OCI-LY1 (cell line): ENCODE results near the gene SELENOP.

Source experiments
- H2AFZ ChIP-seq: fragments of 200-600 bp; sonication (generic), shearing (Covaris generic); 2 replicates; pipeline ENCODE4 v1.6.0; 2014; ENCODE audit warnings: antibody characterized with exemption, mild to moderate bottlenecking, low read length
- H3F3A ChIP-seq: fragments of 200-600 bp; sonication (generic), shearing (Covaris generic); 2 replicates; pipeline ENCODE4 v1.6.0; 2014; ENCODE audit warnings: mild to moderate bottlenecking, antibody characterized with exemption, low read length, moderate library complexity; ENCODE audit not compliant: insufficient read depth
- H3K27ac ChIP-seq: fragments of 200-600 bp; sonication (generic); 2 replicates; pipeline ENCODE4 v1.5.1; 2014; ENCODE audit warnings: low read length, mixed run types, mild to moderate bottlenecking, low read depth; ENCODE audit not compliant: poor library complexity, severe bottlenecking
- H3K27me3 ChIP-seq: fragments of 200-600 bp; sonication (generic); 2 replicates; pipeline ENCODE4 v1.6.0; 2014; ENCODE audit warnings: antibody characterized with exemption, mild to moderate bottlenecking, low read length, moderate library complexity; ENCODE audit not compliant: insufficient read depth
- H3K36me3 ChIP-seq: fragments of 200-600 bp; sonication (generic); 2 replicates; pipeline ENCODE4 v1.6.1; 2014; ENCODE audit warnings: mild to moderate bottlenecking, antibody characterized with exemption, low read length, moderate library complexity, mixed read lengths; ENCODE audit not compliant: insufficient read depth
- H3K4me1 ChIP-seq: fragments of 200-600 bp; sonication (generic); 2 replicates; pipeline ENCODE4 v1.5.1; 2014; ENCODE audit warnings: mild to moderate bottlenecking, low read length, moderate library complexity; ENCODE audit not compliant: insufficient read depth, severe bottlenecking
- H3K4me2 ChIP-seq: fragments of 200-600 bp; sonication (generic), shearing (Covaris generic); 2 replicates; pipeline ENCODE4 v1.6.1; 2014; ENCODE audit warnings: low read length
- H3K4me3 ChIP-seq: fragments of 200-600 bp; sonication (generic); 2 replicates; pipeline ENCODE4 v1.5.1; 2014; ENCODE audit warnings: low read length, low read depth, mild to moderate bottlenecking, mixed read lengths; ENCODE audit not compliant: poor library complexity, severe bottlenecking
- H3K79me2 ChIP-seq: fragments of 200-600 bp; shearing (Covaris generic); 2 replicates; pipeline ENCODE4 v1.6.1; 2016; ENCODE audit warnings: mixed run types, low read length, mixed read lengths; ENCODE audit not compliant: insufficient read depth
- H3K9ac ChIP-seq: fragments of 200-600 bp; sonication (generic), shearing (Covaris generic); 2 replicates; pipeline ENCODE4 v1.6.1; 2014; ENCODE audit warnings: mild to moderate bottlenecking, low read length, mixed read lengths
- H3K9me2 ChIP-seq: fragments of 200-600 bp; sonication (generic), shearing (Covaris generic); 2 replicates; pipeline ENCODE4 v1.6.1; 2014; ENCODE audit warnings: low read depth, mild to moderate bottlenecking, low read length, mixed read lengths
- H3K9me3 ChIP-seq: fragments of 200-600 bp; shearing (Covaris generic); 2 replicates; pipeline ENCODE4 v1.6.1; 2014; ENCODE audit warnings: low read length, mixed read lengths
- H4K20me1 ChIP-seq: fragments of 200-600 bp; sonication (generic), shearing (Covaris generic); 2 replicates; pipeline ENCODE4 v1.6.0; 2016; ENCODE audit warnings: mild to moderate bottlenecking, low read length; ENCODE audit not compliant: insufficient read depth
- CTCF ChIP-seq: fragments of 200-600 bp; sonication (generic), shearing (Covaris generic); IDR thresholded peaks from 2 replicates; pipeline ENCODE4 v1.5.1; 2017; ENCODE audit warnings: mild to moderate bottlenecking, antibody characterized with exemption, low read length, moderate library complexity, mixed read lengths
- EZH2 ChIP-seq: fragments of 200-600 bp; sonication (generic), shearing (Covaris generic); IDR thresholded peaks from 2 replicates; pipeline ENCODE4 v1.8.0; 2017; ENCODE audit warnings: borderline replicate concordance, mixed run types, mild to moderate bottlenecking, antibody characterized with exemption, low read length, moderate library complexity, mixed read lengths

Gene SELENOP

GRCh38 chr5:42768106-42768504 is 43.6 kb downstream of the SELENOP start:
- TF ChIP-seq EZH2 (no peak), CTCF (no peak)
- Histone ChIP-seq H2AFZ (no peak overlapping the region), H3K9ac (no peak overlapping the region), H3K4me3 (no peak overlapping the region), H3K4me2 (no peak overlapping the region), H4K20me1 (no peaks in the 10 kb centered on the region), H3K9me3 (no peaks in the 10 kb centered on the region), H3K27ac (no peak overlapping the region), H3F3A (no peaks in the 10 kb centered on the region), H3K4me1 (no peaks in the 10 kb centered on the region), H3K27me3 (no peaks in the 10 kb centered on the region), H3K36me3 (no peaks in the 10 kb centered on the region), H3K79me2 (no peaks in the 10 kb centered on the region), H3K9me2 (no peaks in the 10 kb centered on the region)

GRCh38 chr5:42767491-42768105 is 44.1 kb downstream of the SELENOP start:
- no peaks in the 10 kb centered on the region for H3K9me2 ChIP-seq
- no peak overlapping the region for H3K4me3 ChIP-seq
- H3K9ac ChIP-seq = no peak overlapping the region
- no peaks in the 10 kb centered on the region for H4K20me1 ChIP-seq
- no peaks in the 10 kb centered on the region for H3K4me1 ChIP-seq
- no peak overlapping the region for H3K27ac ChIP-seq
- no peaks in the 10 kb centered on the region for H3K36me3 ChIP-seq
- no peak for TF ChIP-seq EZH2
- TF ChIP-seq CTCF = peak; percentile 64
- H3K79me2 ChIP-seq = no peaks in the 10 kb centered on the region
- no peaks in the 10 kb centered on the region for H3K9me3 ChIP-seq
- no peak overlapping the region for H3K4me2 ChIP-seq
- H3K27me3 ChIP-seq = no peaks in the 10 kb centered on the region
- H2AFZ ChIP-seq = no peak overlapping the region
- no peaks in the 10 kb centered on the region for H3F3A ChIP-seq

GRCh38 chr5:42761791-42762190 is 49.9 kb downstream of the SELENOP start:
- TF ChIP-seq CTCF (no peak), EZH2 (no peak)
- H3K4me3 ChIP-seq = no peak overlapping the region
- no peak overlapping the region for H3K4me2 ChIP-seq
- H3K27me3 ChIP-seq = no peaks in the 10 kb centered on the region
- H3K9ac ChIP-seq = no peak overlapping the region
- H3K27ac ChIP-seq = no peak overlapping the region
- no peaks in the 10 kb centered on the region for H3K9me2 ChIP-seq
- H4K20me1 ChIP-seq = no peaks in the 10 kb centered on the region
- no peaks in the 10 kb centered on the region for H3K79me2 ChIP-seq
- no peaks in the 10 kb centered on the region for H3K9me3 ChIP-seq
- no peaks in the 10 kb centered on the region for H3K36me3 ChIP-seq
- H2AFZ ChIP-seq = no peak overlapping the region
- no peaks in the 10 kb centered on the region for H3F3A ChIP-seq
- H3K4me1 ChIP-seq = peaks cover 5% of the 10 kb centered on the region
